H9 (cell line): ENCODE measurements around the gene RNF220. TPM values are rescaled to one million over a fixed set of nuclear protein-coding genes. Genes with fewer than 3 reads are reported as not detected.

ENCODE experiments used
- DNase-seq: peaks from one replicate; pipeline ENCODE4 v3.0.0-alpha.2; 2017
- H2AFZ ChIP-seq: one replicate; pipeline ENCODE4 v1.6.1; 2013; ENCODE audit warnings: mild to moderate bottlenecking, low read length, control low read depth, moderate library complexity
- H2AK5ac ChIP-seq: 2 replicates; pipeline ENCODE4 v1.6.1; 2013; ENCODE audit warnings: low read length, control low read depth, mixed read lengths; ENCODE audit not compliant: insufficient read length
- H2BK120ac ChIP-seq: one replicate; pipeline ENCODE4 v1.6.1; 2013; ENCODE audit warnings: low read depth, mild to moderate bottlenecking, low read length, control low read depth, inconsistent platforms; ENCODE audit not compliant: poor library complexity, severe bottlenecking
- H2BK12ac ChIP-seq: 2 replicates; pipeline ENCODE4 v1.6.1; 2013; ENCODE audit warnings: low read length, control low read depth, mixed read lengths, low read depth; ENCODE audit not compliant: insufficient read length
- H2BK15ac ChIP-seq: 2 replicates; pipeline ENCODE4 v1.6.1; 2013; ENCODE audit warnings: low read depth, low read length, control low read depth
- H2BK20ac ChIP-seq: one replicate; pipeline ENCODE4 v1.6.1; 2013; ENCODE audit warnings: low read depth, mild to moderate bottlenecking, low read length, control low read depth, inconsistent platforms; ENCODE audit not compliant: poor library complexity, severe bottlenecking
- H2BK5ac ChIP-seq: 2 replicates; pipeline ENCODE4 v1.6.1; 2013; ENCODE audit warnings: low read length, control low read depth, mixed read lengths; ENCODE audit not compliant: insufficient read length
- H3K14ac ChIP-seq: 2 replicates; pipeline ENCODE4 v1.6.1; 2013; ENCODE audit warnings: low read length, control low read depth; ENCODE audit not compliant: insufficient read depth
- H3K18ac ChIP-seq: 2 replicates; pipeline ENCODE4 v1.6.1; 2013; ENCODE audit warnings: low read depth, mild to moderate bottlenecking, mixed read lengths, low read length, control low read depth; ENCODE audit not compliant: insufficient read length
- H3K23ac ChIP-seq: 2 replicates; pipeline ENCODE4 v1.6.1; 2013; ENCODE audit warnings: low read length, control low read depth, mixed read lengths, low read depth; ENCODE audit not compliant: insufficient read length
- H3K23me2 ChIP-seq: 2 replicates; pipeline ENCODE4 v1.6.1; 2013; ENCODE audit warnings: low read depth, mild to moderate bottlenecking, mixed read lengths, low read length, control low read depth; ENCODE audit not compliant: insufficient read length, poor library complexity, severe bottlenecking
- H3K27ac ChIP-seq: 2 replicates; pipeline ENCODE4 v1.5.1; 2013; ENCODE audit warnings: low read length, control low read depth, mixed read lengths, low read depth; ENCODE audit not compliant: insufficient read length
- H3K27me3 ChIP-seq: 2 replicates; pipeline ENCODE4 v1.6.1; 2013; ENCODE audit warnings: low read length, control low read depth, inconsistent platforms; ENCODE audit not compliant: insufficient read depth
- H3K4ac ChIP-seq: 2 replicates; pipeline ENCODE4 v1.6.1; 2013; ENCODE audit warnings: low read depth, mild to moderate bottlenecking, control low read depth, inconsistent platforms, low read length, moderate library complexity
- H3K4me1 ChIP-seq: 2 replicates; pipeline ENCODE4 v1.6.1; 2013; ENCODE audit warnings: low read length, control low read depth, inconsistent platforms; ENCODE audit not compliant: insufficient read depth
- H3K4me2 ChIP-seq: 2 replicates; pipeline ENCODE4 v1.6.1; 2013; ENCODE audit warnings: low read length, control low read depth, mixed read lengths; ENCODE audit not compliant: insufficient read length, insufficient read depth
- H3K56ac ChIP-seq: 2 replicates; pipeline ENCODE4 v1.6.1; 2013; ENCODE audit warnings: low read depth, mild to moderate bottlenecking, mixed read lengths, low read length, control low read depth; ENCODE audit not compliant: insufficient read length
- H3K79me1 ChIP-seq: 2 replicates; pipeline ENCODE4 v1.6.1; 2013; ENCODE audit warnings: low read depth, mild to moderate bottlenecking, moderate library complexity, low read length, control low read depth, inconsistent platforms; ENCODE audit not compliant: insufficient read depth, poor library complexity, severe bottlenecking
- H3K79me2 ChIP-seq: 2 replicates; pipeline ENCODE4 v1.6.1; 2013; ENCODE audit warnings: low read length, control low read depth, inconsistent platforms; ENCODE audit not compliant: insufficient read depth
- H3K9ac ChIP-seq: 2 replicates; pipeline ENCODE4 v1.6.1; 2013; ENCODE audit warnings: low read length, control low read depth, mixed read lengths; ENCODE audit not compliant: insufficient read length; ENCODE audit errors: extremely low read depth
- H3K9me3 ChIP-seq: one replicate; pipeline ENCODE4 v1.6.1; 2013; ENCODE audit warnings: low read depth, low read length, inconsistent platforms; ENCODE audit not compliant: control insufficient read depth
- H3T11ph ChIP-seq: one replicate; pipeline ENCODE4 v1.6.1; 2013; ENCODE audit warnings: mild to moderate bottlenecking, low read length, control low read depth, inconsistent platforms
- H4K20me1 ChIP-seq: one replicate; pipeline ENCODE4 v1.6.1; 2013; ENCODE audit not compliant: control insufficient read depth, insufficient read length, insufficient read depth
- H4K5ac ChIP-seq: 2 replicates; pipeline ENCODE4 v1.6.1; 2013; ENCODE audit warnings: low read depth, mild to moderate bottlenecking, mixed read lengths, low read length, control low read depth; ENCODE audit not compliant: insufficient read length
- H4K8ac ChIP-seq: replicated peaks from 2 replicates; pipeline ENCODE4 v1.6.1; 2013; ENCODE audit warnings: low read length, control low read depth, mixed read lengths, low read depth; ENCODE audit not compliant: insufficient read length
- H4K91ac ChIP-seq: 2 replicates; pipeline ENCODE4 v1.6.1; 2013; ENCODE audit warnings: low read depth, mild to moderate bottlenecking, moderate library complexity, mixed read lengths, low read length, control low read depth; ENCODE audit not compliant: insufficient read length
- H3K27ac Mint-ChIP-seq, 3 experiments: 2 replicates in 2 of 3; 3 replicates in 1 of 3; pipeline ENCODE4 v1.8.0; 2020 to 2021; ENCODE audit warnings: mixed read lengths in 3 of 3, mild to moderate bottlenecking in 1 of 3, moderate library complexity in 1 of 3
- H3K27me3 Mint-ChIP-seq: 2 replicates; pipeline ENCODE4 v1.8.0; 2021; ENCODE audit warnings: low read depth, mild to moderate bottlenecking, moderate library complexity, mixed read lengths
- H3K36me3 Mint-ChIP-seq, 3 experiments: 2 replicates in 2 of 3; 3 replicates in 1 of 3; pipeline ENCODE4 v1.8.0; 2020 to 2021; ENCODE audit warnings: low read depth in 3 of 3, mixed read lengths in 3 of 3; ENCODE audit not compliant: insufficient read depth in 1 of 3
- H3K4me1 Mint-ChIP-seq, 2 experiments: 2 replicates each; pipeline ENCODE4 v1.8.0; 2020; ENCODE audit warnings: mixed read lengths in 2 of 2
- H3K4me3 Mint-ChIP-seq, 2 experiments: 2 replicates in 1 of 2; 3 replicates in 1 of 2; pipeline ENCODE4 v1.8.0; 2020 to 2021; ENCODE audit warnings: mild to moderate bottlenecking in 2 of 2, mixed read lengths in 2 of 2, moderate library complexity in 1 of 2
- H3K9me3 Mint-ChIP-seq, 2 experiments: 2 replicates in 1 of 2; 3 replicates in 1 of 2; pipeline ENCODE4 v1.8.0; 2020; ENCODE audit warnings: mild to moderate bottlenecking in 2 of 2, mixed read lengths in 2 of 2, moderate library complexity in 1 of 2
- CTCF ChIP-seq: fragments of 200-600 bp; sonication (generic); conservative IDR thresholded peaks from 3 replicates; pipeline ENCODE4 v1.8.0; 2021; ENCODE audit warnings: antibody characterized with exemption, mild to moderate bottlenecking
- WGBS: extraction: QIAGEN DNeasy Blood & Tissue Kit; methylation state at CpG from one replicate; pipeline ENCODE4 v1.1.7; 2013; ENCODE audit warnings: missing lambda C conversion rate, low lambda C conversion rate, mixed read lengths; ENCODE audit not compliant: insufficient read length; ENCODE audit errors: extremely low coverage; 5-methylcytosine and 5-hydroxymethylcytosine counted together
- total RNA-seq: library from RNA; stranded (reverse); gene quantifications from 2 replicates; pipeline ENCODE4 v1.2.1, GENCODE V29; 2021

RNF220 gene
- total RNA-seq, 1 experiment from 2014 or later, result 109 TPM

- Histone ChIP-seq H3K79me1 (no peaks in the 10 kb centered on the region), H3K4ac (no peak overlapping the region), H3K4me2 (no peak overlapping the region), H3K14ac (no peak overlapping the region), H2AK5ac (no peak overlapping the region), H2BK5ac (no peak overlapping the region), H3K27me3 (no peaks in the 10 kb centered on the region), H2AFZ (no peak overlapping the region), H3T11ph (no peak overlapping the region), H3K18ac (no peak overlapping the region), H2BK12ac (no peak overlapping the region), H4K5ac (no peak overlapping the region), H4K8ac (no peak overlapping the region), H3K4me1 (no peaks in the 10 kb centered on the region), H2BK20ac (no peak overlapping the region), H4K20me1 (no peaks in the 10 kb centered on the region), H3K23me2 (no peaks in the 10 kb centered on the region), H3K27ac (no peak overlapping the region), H2BK15ac (no peak overlapping the region), H3K9me3 (no peaks in the 10 kb centered on the region), H3K9ac (no peak overlapping the region), H3K23ac (no peak overlapping the region), H2BK120ac (no peak overlapping the region), H3K56ac (no peak overlapping the region), H4K91ac (no peak overlapping the region), H3K79me2 (no peaks in the 10 kb centered on the region)
- Mint-ChIP-seq H3K36me3 (peaks cover 13 to 45% (median 38%) of the 10 kb centered on the region in 3 experiments; a peak in 6 of 7 replicates), H3K27ac (peak overlapping the region in 2 of 3 experiments; percentile 41 to 80; a peak in 3 of 7 replicates), H3K4me1 (peaks cover 22 to 44% of the 10 kb centered on the region in 2 experiments), H3K4me3 (no peak overlapping the region), H3K9me3 (no peaks in the 10 kb centered on the region), H3K27me3 (no peaks in the 10 kb centered on the region)
- peak; percentile 98 for TF ChIP-seq CTCF
- DNase-seq, result peak; percentile 87
- no CpG with 5 or more reads among the region's 7 CpGs for WGBS
Measured at GRCh38 chr1:44652445-44653106, 247.5 kb downstream of the RNF220 start.
